ENCODE data around the gene TBRG1.
"Not testable (repeated sequence)": the region's sequence is repeated elsewhere in the genome, so short reads cannot be mapped to it uniquely, and the experiment has no call there.

The TBRG1 gene

GRCh38 chr11:124622531-124623451, at the start of gene TBRG1:
Gene TBRG1 (plus strand): TSS chr11:124622864. CDS start chr11:124623084, 220 bp downstream.
- DNase-seq (ENCODE audit: low read depth in 2 of 2) = peak; percentile 77 to 81

- no peak for DNase-seq (ENCODE audit: low read depth in 2 of 2)
Measured at GRCh38 chr11:124577716-124578427, 44.8 kb upstream of the TBRG1 start.

- no peak for DNase-seq (ENCODE audit: low read depth in 2 of 2)
Measured at GRCh38 chr11:124578761-124579160, 43.9 kb upstream of the TBRG1 start.

GRCh38 chr11:124581817-124582216, 40.8 kb upstream of the TBRG1 start:
- DNase-seq (ENCODE audit: low read depth in 2 of 2) = no peak

- DNase-seq (ENCODE audit: low read depth in 2 of 2) = no peak
Measured at GRCh38 chr11:124582565-124582964, 40.1 kb upstream of the TBRG1 start.

GRCh38 chr11:124583781-124584180, 38.9 kb upstream of the TBRG1 start:
- DNase-seq (ENCODE audit: low read depth in 2 of 2) = no peak

- DNase-seq (ENCODE audit: low read depth in 2 of 2) = no peak
Measured at GRCh38 chr11:124584681-124585372, 37.8 kb upstream of the TBRG1 start.

- no peak for DNase-seq (ENCODE audit: low read depth in 2 of 2)
Measured at GRCh38 chr11:124586238-124586860, 36.3 kb upstream of the TBRG1 start.

GRCh38 chr11:124591430-124591829, 31.2 kb upstream of the TBRG1 start:
- no peak for DNase-seq (ENCODE audit: low read depth in 2 of 2)

- DNase-seq (ENCODE audit: low read depth in 2 of 2) = no peak
Measured at GRCh38 chr11:124592627-124593026, 30.0 kb upstream of the TBRG1 start.

GRCh38 chr11:124595302-124595701, 27.4 kb upstream of the TBRG1 start:
- DNase-seq (ENCODE audit: low read depth in 2 of 2) = no peak

GRCh38 chr11:124597626-124598025, 25.0 kb upstream of the TBRG1 start:
- no peak for DNase-seq (ENCODE audit: low read depth in 2 of 2)

GRCh38 chr11:124600621-124601320, 21.9 kb upstream of the TBRG1 start:
- DNase-seq (ENCODE audit: low read depth in 2 of 2) = no peak

GRCh38 chr11:124602193-124602592, 20.5 kb upstream of the TBRG1 start:
- no peak for DNase-seq (ENCODE audit: low read depth in 2 of 2)

GRCh38 chr11:124602723-124603122, 19.9 kb upstream of the TBRG1 start:
- DNase-seq (ENCODE audit: low read depth in 2 of 2) = not testable (repeated sequence)

GRCh38 chr11:124605719-124606118, 16.9 kb upstream of the TBRG1 start:
- no peak for DNase-seq (ENCODE audit: low read depth in 2 of 2)

- no peak for DNase-seq (ENCODE audit: low read depth in 2 of 2)
Measured at GRCh38 chr11:124608147-124608546, 14.5 kb upstream of the TBRG1 start.

- DNase-seq (ENCODE audit: low read depth in 2 of 2) = no peak
Measured at GRCh38 chr11:124610295-124610694, 12.4 kb upstream of the TBRG1 start.

GRCh38 chr11:124611064-124611463, 11.6 kb upstream of the TBRG1 start, which contains the start of gene PANX3:
Gene PANX3 (plus strand): TSS chr11:124611428. CDS start chr11:124611557, 129 bp downstream.
- DNase-seq (ENCODE audit: low read depth in 2 of 2) = no peak

- no peak for DNase-seq (ENCODE audit: low read depth in 2 of 2)
Measured at GRCh38 chr11:124612045-124612444, 10.6 kb upstream of the TBRG1 start.
